HG02610 (cell line): ENCODE data around the gene ZNF79.

Source experiments
- ATAC-seq: cut with Tn5 transposase; IDR thresholded peaks from one replicate; pipeline ENCODE4 v1.9.1; 2021; ENCODE audit warnings: mild to moderate bottlenecking, moderate library complexity; ENCODE audit not compliant: unreplicated experiment

ZNF79 gene

GRCh38 chr9:127423934-127424675, at the start of gene ZNF79:
TSS of gene ZNF79 (plus strand) at chr9:127424382. CDS start at chr9:127424788, 406 bp downstream.
- ATAC-seq: peak; percentile 79

GRCh38 chr9:127380479-127380878, 43.7 kb upstream of the ZNF79 start:
- ATAC-seq: no peak

GRCh38 chr9:127382541-127382940, 41.6 kb upstream of the ZNF79 start:
- no peak for ATAC-seq

- no peak for ATAC-seq
These were observed 40.0 kb upstream of the ZNF79 start for GRCh38 chr9:127384016-127384730.

- no peak for ATAC-seq
These were observed 39.3 kb upstream of the ZNF79 start for GRCh38 chr9:127384901-127385300.

- ATAC-seq: no peak
These were observed 37.9 kb upstream of the ZNF79 start for GRCh38 chr9:127386249-127386648.

GRCh38 chr9:127386981-127387380, 37.2 kb upstream of the ZNF79 start:
- no peak for ATAC-seq

GRCh38 chr9:127388037-127388855, 35.9 kb upstream of the ZNF79 start:
- ATAC-seq: peak; percentile 90

GRCh38 chr9:127388856-127389238, 35.3 kb upstream of the ZNF79 start:
- ATAC-seq: no peak

GRCh38 chr9:127389381-127390247, 34.6 kb upstream of the ZNF79 start:
- ATAC-seq: no peak

GRCh38 chr9:127390248-127390545, 34.0 kb upstream of the ZNF79 start:
- no peak for ATAC-seq

- no peak for ATAC-seq
These were observed 33.6 kb upstream of the ZNF79 start for GRCh38 chr9:127390563-127390962.

- ATAC-seq: no peak
These were observed 32.0 kb upstream of the ZNF79 start for GRCh38 chr9:127392166-127392565.

GRCh38 chr9:127392976-127393375, 31.2 kb upstream of the ZNF79 start:
- no peak for ATAC-seq

GRCh38 chr9:127393645-127394044, 30.5 kb upstream of the ZNF79 start:
- ATAC-seq: no peak

- ATAC-seq: no peak
These were observed 28.5 kb upstream of the ZNF79 start for GRCh38 chr9:127395497-127396252.

GRCh38 chr9:127396253-127396807, 27.9 kb upstream of the ZNF79 start:
- no peak for ATAC-seq

- ATAC-seq: peak; percentile 97
These were observed 27.2 kb upstream of the ZNF79 start, which contains the start of gene SLC2A8 for GRCh38 chr9:127396808-127397645. TSS of gene SLC2A8 (plus strand) at chr9:127397169. CDS start at chr9:127397231, 62 bp downstream.
